NCI-H748 (cell line): Measurements from ENCODE around the gene ADAMTS16.

Experiments used
- DNase-seq: peaks from one replicate; lab custom pipeline; 2025; ENCODE audit not compliant: unreplicated experiment; lab: John Stamatoyannopoulos, UW

ADAMTS16 gene

DNA sequence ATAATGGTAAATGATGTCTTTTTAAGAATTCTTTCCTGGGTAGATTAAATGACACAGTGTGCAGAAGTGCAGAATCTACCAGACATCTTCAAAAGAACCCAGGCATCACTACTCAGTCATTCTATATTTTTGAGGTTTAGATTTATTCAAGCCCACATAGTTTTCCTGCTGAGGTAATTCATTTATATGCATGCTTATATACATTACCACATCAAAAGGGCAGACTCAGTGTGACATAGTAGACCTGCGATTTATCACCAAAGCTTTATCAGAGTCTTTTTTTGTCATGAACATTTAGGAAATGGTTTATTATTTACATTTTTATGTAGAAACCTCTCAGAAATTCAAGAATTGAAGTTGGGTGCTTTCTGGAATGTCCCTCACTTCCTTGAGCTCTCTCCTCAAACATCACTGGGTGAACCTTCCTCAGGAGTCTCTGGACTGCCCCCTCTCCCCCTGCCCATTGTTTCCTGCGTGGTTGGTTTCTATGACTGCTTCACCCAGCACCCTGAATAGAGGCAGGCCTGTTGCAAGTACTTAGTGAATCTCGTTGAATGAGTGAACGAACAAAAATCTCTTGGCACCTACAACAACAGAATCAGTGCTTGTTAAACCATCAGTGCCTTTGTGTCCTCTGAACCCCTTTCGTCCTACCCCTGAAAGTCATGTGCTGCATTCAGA lies 42.5 kb downstream of the ADAMTS16 start:
- no peak for DNase-seq

- DNase-seq, result no peak
Measured at GRCh38 chr5:5183189-5183699, 43.1 kb downstream of the ADAMTS16 start.

DNA sequence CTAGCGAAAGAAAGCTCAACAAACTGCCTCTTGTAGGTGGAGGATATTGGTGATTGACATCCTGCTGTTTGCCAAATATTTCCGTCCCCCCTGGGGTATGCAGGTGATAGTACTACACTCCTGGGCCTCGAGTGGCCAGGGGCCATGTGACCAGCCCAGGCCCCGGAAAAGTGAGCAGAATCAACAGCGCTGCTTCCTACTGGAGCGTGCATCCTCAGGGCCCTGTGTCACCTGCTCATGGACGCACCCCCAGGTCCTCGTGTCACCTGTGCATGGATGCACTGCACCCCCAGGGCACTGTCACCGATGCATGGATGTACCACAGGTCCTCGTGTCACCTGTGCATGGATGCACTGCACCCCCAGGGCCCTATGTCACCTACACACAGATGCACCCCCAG lies 43.8 kb downstream of the ADAMTS16 start:
- no peak for DNase-seq

GRCh38 chr5:5188376-5189050 lies 48.4 kb downstream of the ADAMTS16 start:
- DNase-seq, result peak; percentile 100

GRCh38 chr5:5189051-5189430 lies 48.9 kb downstream of the ADAMTS16 start:
- DNase-seq, result no peak

DNA sequence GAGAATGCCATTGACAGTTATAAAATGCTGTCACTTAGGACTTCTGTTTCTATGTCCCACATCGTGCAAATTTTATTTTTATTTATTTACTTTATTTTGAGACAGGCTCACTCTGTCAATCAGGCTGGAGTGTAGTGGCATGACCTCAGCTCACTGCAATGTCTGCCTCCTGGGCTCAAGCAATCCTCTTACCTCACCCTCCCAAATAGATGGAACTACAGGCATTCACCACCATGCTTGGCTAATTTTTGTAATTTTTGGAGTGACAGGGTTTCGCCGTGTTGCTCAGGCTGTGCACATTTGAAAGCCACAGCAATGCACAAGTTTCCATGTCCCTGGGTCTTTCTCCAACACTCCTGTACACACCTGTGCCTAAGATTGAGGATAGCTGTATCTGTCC lies 51.8 kb downstream of the ADAMTS16 start:
- no peak for DNase-seq

GRCh38 chr5:5192681-5193080 lies 52.6 kb downstream of the ADAMTS16 start:
- no peak for DNase-seq

DNA sequence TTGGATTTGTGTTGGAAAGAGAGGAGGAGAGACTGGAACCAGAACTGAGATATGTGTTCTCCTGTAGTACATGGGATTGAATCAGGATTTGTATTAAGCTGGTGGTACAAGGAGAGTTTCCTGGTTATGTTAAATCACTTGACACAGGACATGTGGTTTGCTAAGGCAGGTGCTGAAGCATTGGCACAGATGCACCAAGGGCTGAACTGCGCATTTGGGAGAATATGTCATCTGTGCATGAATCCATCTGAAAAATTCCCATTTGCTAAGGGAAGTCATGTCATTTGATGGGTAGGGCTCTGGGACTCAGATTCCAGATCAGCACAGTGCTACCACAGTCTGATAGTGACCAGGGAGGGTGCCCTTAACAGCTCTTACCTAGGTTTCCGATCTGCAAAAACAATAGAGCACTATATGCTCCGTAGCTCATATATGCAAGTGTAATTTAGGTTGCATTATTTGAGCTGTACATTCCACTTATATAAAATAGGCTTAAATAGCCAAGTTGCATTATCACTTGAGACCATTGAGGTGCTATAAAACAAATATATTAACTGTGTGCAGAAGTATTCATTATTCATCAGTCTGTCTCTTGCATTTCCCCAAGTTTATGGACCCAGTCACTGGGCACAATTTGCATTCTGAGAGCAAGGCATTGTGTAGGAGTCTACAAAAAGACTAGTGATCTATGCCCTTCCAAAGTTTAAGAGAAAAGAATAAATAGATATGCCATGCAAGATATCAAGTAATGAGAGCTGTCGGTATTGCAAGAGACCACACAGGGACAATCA lies 55.2 kb downstream of the ADAMTS16 start:
- DNase-seq, result no peak

DNA sequence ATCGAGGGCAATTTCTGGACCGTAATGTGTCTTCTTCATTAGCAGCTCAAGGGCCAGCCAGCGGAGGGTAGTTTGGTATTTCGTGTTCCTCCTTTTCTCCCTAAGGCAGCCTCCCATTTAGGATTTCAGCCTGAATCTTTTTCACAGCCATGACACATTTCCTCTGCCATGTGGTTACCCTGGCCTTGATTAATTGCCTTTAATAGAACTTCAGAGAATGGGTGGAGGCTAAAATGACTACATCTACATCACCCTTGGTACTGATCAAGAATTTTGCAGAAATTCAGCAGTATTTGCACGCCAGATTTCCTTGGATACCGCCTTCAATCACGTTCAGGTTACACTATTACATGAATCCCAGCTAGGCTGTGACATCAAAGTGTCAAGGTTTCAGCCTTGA lies 58.0 kb downstream of the ADAMTS16 start:
- no peak for DNase-seq

DNA sequence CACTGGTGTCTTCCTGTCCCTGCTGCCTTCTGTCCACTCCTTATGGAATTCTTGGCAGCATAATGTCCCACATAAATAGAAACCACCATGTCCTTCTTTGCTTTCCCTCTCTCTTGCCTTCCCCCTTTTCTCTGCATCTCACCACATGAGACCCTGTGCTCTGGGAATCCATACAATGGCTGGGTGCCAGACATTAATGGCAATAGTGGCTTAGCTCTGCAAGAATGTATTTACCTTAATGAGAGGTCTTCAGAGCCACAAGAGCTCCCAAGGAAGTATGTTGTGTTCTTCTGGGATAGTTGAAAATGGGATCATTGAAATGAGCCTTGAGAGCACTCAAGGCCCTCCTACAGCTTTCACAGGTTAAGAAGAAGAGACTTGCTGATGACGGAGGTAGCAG lies 58.7 kb downstream of the ADAMTS16 start:
- no peak for DNase-seq

- DNase-seq, result no peak
Measured at GRCh38 chr5:5199495-5199894, 59.4 kb downstream of the ADAMTS16 start.

DNA sequence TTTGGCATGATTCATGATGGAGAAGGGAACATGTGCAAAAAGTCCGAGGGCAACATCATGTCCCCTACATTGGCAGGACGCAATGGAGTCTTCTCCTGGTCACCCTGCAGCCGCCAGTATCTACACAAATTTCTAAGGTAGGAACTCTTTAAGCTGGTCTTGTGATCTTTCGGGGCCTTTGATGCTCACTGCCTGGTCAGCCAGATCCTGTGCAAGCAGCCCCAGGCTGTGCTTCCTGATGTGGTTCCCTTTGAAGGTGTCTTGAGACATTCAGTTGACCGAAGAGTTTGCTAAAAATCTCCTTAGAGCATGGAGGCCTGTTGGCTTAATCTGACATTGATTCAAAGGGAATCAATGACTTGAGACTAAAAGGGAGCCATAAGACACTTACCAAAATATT lies 60.0 kb downstream of the ADAMTS16 start:
- no peak for DNase-seq

DNA sequence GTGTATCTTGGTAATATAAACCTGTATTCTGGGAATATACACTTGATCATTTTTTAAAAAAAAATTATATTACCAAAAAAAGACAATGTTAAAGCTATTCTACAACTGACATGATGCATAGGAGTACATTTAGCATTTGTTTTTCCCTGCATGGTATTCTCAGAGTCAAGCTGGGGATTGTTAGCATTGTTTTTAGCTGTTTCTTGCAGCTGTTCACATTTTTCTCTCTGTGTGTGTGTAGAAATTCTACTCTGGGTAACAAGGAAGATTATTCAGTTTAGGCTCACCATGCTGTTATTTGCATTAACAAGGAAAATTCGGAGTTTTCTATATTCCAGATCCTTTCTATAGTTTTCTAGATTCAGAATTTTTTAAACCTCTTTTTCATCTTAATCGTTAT lies 62.2 kb downstream of the ADAMTS16 start:
- no peak for DNase-seq

- DNase-seq, result no peak
Measured at GRCh38 chr5:5203451-5203850, 63.3 kb downstream of the ADAMTS16 start.

DNA sequence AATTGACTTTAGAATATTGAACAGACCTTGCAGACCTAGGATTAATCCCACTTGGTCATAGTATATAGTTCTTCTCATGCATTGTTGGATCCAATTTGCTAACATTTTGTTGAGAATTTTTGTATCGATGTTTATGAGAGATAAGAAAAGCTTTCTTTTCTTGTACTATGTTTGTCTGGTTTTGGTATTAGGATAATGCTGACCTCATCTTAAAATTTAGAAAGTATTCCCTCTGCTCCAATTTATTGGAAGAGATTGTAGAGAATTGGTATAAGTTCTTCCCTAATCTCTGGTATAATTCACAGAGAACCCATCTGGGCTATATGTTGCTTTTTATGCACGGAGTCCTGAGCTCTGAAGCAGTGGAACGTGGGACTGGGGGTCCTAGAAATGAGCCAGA lies 67.7 kb downstream of the ADAMTS16 start:
- no peak for DNase-seq

DNA sequence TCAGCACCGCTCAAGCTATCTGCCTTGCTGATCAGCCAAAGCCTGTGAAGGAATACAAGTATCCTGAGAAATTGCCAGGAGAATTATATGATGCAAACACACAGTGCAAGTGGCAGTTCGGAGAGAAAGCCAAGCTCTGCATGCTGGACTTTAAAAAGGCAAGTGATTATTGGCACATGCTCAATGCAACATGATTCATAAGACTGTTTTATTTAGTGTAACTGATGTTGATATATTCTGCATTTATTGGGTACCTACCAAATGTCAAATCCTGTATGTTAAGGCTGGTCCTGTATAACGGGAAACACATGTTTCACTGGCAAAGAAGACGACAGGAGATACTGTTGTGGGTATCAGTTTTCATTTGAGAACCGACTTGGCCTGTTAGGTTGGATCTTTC lies 69.0 kb downstream of the ADAMTS16 start:
- DNase-seq, result no peak

GRCh38 chr5:5209510-5210286 lies 69.6 kb downstream of the ADAMTS16 start:
- no peak for DNase-seq

- no peak for DNase-seq
Measured at GRCh38 chr5:5217371-5217770, 77.2 kb downstream of the ADAMTS16 start.

DNA sequence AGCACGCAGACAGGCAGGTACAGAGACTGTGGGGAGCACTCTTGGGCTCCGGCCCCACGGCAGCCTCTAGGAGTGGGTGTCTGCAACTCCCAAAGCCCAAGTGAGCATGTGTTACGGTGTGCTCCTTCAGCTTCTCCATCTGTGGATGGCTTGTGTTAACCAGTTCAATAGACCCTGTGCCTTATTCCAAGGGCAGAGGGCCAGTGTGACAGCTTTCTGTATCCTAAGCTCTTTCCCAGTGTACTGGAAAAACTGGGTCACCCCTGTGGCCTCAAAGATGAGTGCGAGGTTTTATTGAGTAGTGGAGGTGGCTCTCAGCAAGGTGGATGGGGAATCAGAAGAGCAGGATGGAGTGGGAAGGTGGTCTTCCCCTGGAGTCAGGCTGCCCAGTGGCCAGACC lies 78.3 kb downstream of the ADAMTS16 start:
- DNase-seq, result no peak

DNA sequence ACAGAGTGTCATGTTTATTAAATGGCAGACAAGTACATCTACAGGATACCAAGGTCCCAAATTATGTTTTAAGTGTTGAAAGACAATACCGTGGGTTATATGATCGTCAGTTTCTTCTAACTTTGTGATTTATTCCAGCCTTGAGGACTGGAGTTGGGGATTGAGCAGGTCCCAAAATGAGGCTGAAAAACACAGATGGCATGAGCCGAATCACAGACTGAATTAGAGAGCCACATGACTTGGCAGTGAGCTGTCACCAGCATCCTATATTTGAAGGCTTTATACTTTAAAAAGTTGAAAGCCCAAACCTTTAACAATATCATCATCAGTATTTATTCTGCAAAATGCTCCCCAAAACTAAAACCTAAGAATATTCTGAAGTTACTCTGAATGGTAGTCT lies 79.4 kb downstream of the ADAMTS16 start:
- no peak for DNase-seq
